Caki2 (cell line): ENCODE measurements around the gene TRPM3. TPM values are rescaled to one million over a fixed set of nuclear protein-coding genes. Genes with fewer than 3 reads are reported as not detected.
"Not testable (repeated sequence)": the region's sequence is repeated elsewhere in the genome, so short reads cannot be mapped to it uniquely, and the experiment has no call there.

Experiments used
- DNase-seq: peaks from one replicate; pipeline ENCODE4 v3.0.0-alpha.2; 2015; ENCODE audit warnings: low read depth
- in situ Hi-C: cut with HindIII; loops from 2 replicates; pipeline ENCODE4 v1.10.0; 2016; ENCODE audit warnings: low sequenced_read_pairs, low pct_unique_long_range_greater_than_20kb, mixed read lengths
- total RNA-seq: library from RNA; depleted of rRNA; stranded (reverse); fragments of >200 nt; shearing (Covaris generic); gene quantifications from 2 replicates; pipeline ENCODE4 v1.2.3, GENCODE V29; 2014; ENCODE audit warnings: low replicate concordance

The TRPM3 gene
- total RNA-seq, 1 experiment from 2014 or later = 0.37 TPM

- in situ Hi-C loops = no loop called here
- DNase-seq = no peak
Measured at GRCh38 chr9:70677055-70677735, 444.2 kb downstream of the TRPM3 start.

- in situ Hi-C loops = no loop called here
Measured at GRCh38 chr9:70675868-70676370, 445.5 kb downstream of the TRPM3 start.

GRCh38 chr9:70673844-70674243 lies 447.6 kb downstream of the TRPM3 start:
- no peak for DNase-seq
- in situ Hi-C loops = no loop called here

More at GRCh38 chr9:70675868-70676370, 445.5 kb downstream of the TRPM3 start:
- DNase-seq = no peak

GRCh38 chr9:70672161-70672649 lies 449.2 kb downstream of the TRPM3 start:
- no peak for DNase-seq
- in situ Hi-C loops = no loop called here

- DNase-seq = no peak
- in situ Hi-C loops = no loop called here
Measured at GRCh38 chr9:70668751-70669150, 452.7 kb downstream of the TRPM3 start.

- in situ Hi-C loops = no loop called here
- no peak for DNase-seq
Measured at GRCh38 chr9:70658765-70659164, 462.7 kb downstream of the TRPM3 start.

GRCh38 chr9:70656281-70656680 lies 465.1 kb downstream of the TRPM3 start:
- no peak for DNase-seq
- in situ Hi-C loops = no loop called here

- DNase-seq = no peak
- in situ Hi-C loops = no loop called here
Measured at GRCh38 chr9:70654144-70654543, 467.3 kb downstream of the TRPM3 start.

GRCh38 chr9:70644627-70645026 lies 476.8 kb downstream of the TRPM3 start:
- in situ Hi-C loops = not testable (repeated sequence)

GRCh38 chr9:70642341-70642740 lies 479.1 kb downstream of the TRPM3 start:
- no peak for DNase-seq
- in situ Hi-C loops = no loop called here

More at GRCh38 chr9:70644627-70645026, 476.8 kb downstream of the TRPM3 start:
- DNase-seq = not testable (repeated sequence)

GRCh38 chr9:70641631-70642030 lies 479.8 kb downstream of the TRPM3 start:
- in situ Hi-C loops = no loop called here
- no peak for DNase-seq

- in situ Hi-C loops = no loop called here
- DNase-seq = no peak
Measured at GRCh38 chr9:70641031-70641430, 480.4 kb downstream of the TRPM3 start.

- peak; percentile 15 for DNase-seq
- in situ Hi-C loops = no loop called here
Measured at GRCh38 chr9:70639853-70640814, 481.3 kb downstream of the TRPM3 start.

- no peak for DNase-seq
- in situ Hi-C loops = no loop called here
Measured at GRCh38 chr9:70635790-70636189, 485.6 kb downstream of the TRPM3 start.

- in situ Hi-C loops = no loop called here
- no peak for DNase-seq
Measured at GRCh38 chr9:70634696-70635095, 486.7 kb downstream of the TRPM3 start.

- in situ Hi-C loops = no loop called here
- no peak for DNase-seq
Measured at GRCh38 chr9:70630971-70631370, 490.4 kb downstream of the TRPM3 start.

GRCh38 chr9:70629080-70629685 lies 492.2 kb downstream of the TRPM3 start:
- peak; percentile 4 for DNase-seq
- in situ Hi-C loops = not testable (repeated sequence)

GRCh38 chr9:70625078-70625477 lies 496.3 kb downstream of the TRPM3 start:
- DNase-seq = no peak
- in situ Hi-C loops = no loop called here

GRCh38 chr9:70618784-70619183 lies 502.6 kb downstream of the TRPM3 start:
- DNase-seq = no peak
- in situ Hi-C loops = no loop called here
